Measurements from ENCODE around the gene GRIFIN. TPM values are rescaled to one million over a fixed set of nuclear protein-coding genes. Genes with fewer than 3 reads are reported as not detected.

GRIFIN gene
- total RNA-seq, 1 donor from 2014 or later: not detected

DNA sequence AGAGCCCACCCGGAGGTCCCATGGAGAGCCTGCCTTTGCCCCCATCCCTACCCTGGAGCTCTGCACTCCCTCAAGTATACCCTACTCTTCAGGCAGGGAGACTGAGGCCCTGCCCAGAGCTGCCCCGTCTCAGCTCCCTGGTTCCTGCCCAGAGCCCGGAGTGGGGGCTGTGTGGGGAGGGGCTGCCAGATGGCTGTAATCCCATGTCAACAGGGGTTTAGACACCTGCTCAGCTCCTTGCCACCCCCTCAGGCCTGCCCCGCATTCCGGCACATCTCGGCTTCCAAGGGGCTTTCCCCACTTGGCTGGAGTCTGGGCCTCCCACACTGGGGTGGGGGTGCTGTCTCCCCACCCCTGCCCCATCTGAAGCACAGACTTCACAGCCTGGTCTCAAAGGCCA, 22.5 kb upstream of the GRIFIN start:
- DNase-seq (ENCODE audit: low read depth in 2 of 2): no peak

DNA sequence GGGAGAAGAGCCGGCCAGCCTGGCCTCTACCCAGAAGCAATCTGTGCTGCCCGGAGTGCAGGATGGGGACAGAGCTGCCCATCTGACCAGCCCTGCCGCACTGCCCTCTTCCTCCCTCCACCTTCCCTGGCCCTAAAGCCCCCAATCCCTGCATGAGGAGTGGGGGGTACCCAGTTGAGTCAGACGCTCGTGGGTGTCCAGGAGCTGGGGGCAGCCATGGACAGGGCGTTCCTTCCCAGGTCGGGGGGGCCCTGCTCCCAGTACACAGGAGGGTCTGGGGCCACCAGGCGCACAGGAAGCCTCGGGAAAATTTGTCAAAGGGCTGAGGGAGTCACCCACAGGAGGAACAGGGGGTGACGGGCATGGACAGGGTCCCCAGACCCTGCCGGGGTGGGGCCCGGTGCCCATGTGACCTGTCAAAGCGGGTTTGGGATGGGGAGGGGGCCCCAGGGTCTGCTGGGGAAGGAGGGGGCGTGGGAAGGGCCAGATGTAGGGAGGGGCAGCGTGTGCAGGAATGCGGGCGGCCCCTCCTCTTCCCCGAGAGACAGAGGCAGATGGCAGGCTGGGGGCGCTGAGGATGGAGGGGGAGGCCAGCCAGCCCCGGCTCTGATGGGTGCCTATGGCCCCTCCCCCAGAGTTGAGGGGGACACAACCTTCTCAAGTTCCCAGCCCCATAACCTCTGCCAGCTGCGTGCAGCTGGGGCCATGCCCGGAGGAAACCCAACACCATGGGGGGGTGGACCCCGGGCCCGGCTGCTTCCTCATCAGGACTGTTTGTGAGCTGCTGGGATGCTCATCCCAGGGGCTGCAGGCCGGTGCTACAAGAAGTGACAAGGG, 21.5 kb upstream of the GRIFIN start:
- DNase-seq (ENCODE audit: low read depth in 2 of 2): no peak

GRCh38 chr7:2497065-2497464, 20.9 kb upstream of the GRIFIN start:
- no peak for DNase-seq (ENCODE audit: low read depth in 2 of 2)

GRCh38 chr7:2496375-2496774, 20.2 kb upstream of the GRIFIN start:
- DNase-seq (ENCODE audit: low read depth in 2 of 2): no peak

- DNase-seq (ENCODE audit: low read depth in 2 of 2): no peak
Measured at GRCh38 chr7:2495418-2496299, 19.5 kb upstream of the GRIFIN start.

- DNase-seq (ENCODE audit: low read depth in 2 of 2): no peak
Measured at GRCh38 chr7:2494191-2495130, 18.3 kb upstream of the GRIFIN start.

DNA sequence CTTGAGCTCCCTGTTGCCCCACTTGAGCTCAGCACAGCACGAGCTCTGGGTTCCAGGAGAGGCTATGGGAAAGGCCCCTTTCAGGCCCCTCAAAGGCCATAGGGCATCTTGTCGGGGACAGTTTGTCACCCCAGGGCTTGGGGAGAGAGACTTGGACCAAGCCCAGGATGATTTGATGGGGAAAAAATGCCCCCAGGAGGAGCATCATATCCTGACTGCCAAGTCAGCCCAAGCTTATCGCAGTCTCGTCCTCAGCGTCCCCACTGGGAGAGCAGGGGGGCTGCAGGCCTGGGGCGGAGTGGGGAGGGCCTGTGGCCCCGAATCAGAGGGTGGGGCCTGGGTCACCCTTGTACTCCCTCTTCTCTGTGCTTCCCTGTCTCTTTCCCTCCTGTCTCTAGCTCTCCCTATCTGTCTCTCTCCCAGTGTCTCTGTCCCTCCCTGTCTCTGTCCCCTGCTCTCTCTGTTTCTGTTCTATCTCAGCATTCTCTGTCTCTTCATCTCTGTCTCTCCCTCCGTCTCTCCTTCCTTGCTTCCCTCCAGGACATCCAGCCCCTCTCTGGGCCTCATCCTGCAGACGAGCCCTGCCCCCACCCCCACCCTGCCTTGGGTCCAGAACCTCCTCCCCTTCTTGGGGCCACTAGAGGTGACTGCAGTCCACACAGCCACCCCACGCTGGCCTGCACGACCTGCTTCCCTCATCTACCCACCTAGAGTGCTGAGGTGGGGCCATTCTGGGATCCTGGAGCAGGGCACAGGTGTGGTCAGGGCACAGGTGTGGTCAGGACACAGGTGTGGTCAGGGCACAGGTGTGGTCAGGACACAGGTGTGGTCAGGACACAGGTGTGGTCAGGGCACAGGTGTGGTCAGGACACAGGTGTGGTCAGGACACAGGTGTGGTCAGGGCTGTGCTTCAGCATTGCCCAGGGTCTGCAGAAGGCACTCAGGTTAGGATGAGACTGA, 17.3 kb upstream of the GRIFIN start:
- no peak for DNase-seq (ENCODE audit: low read depth in 2 of 2)

- no peak for DNase-seq (ENCODE audit: low read depth in 2 of 2)
Measured at GRCh38 chr7:2492038-2492437, 15.8 kb upstream of the GRIFIN start.

GRCh38 chr7:2490181-2490651, 14.0 kb upstream of the GRIFIN start:
- DNase-seq (ENCODE audit: low read depth in 2 of 2): no peak

GRCh38 chr7:2488681-2489080, 12.5 kb upstream of the GRIFIN start:
- no peak for DNase-seq (ENCODE audit: low read depth in 2 of 2)

DNA sequence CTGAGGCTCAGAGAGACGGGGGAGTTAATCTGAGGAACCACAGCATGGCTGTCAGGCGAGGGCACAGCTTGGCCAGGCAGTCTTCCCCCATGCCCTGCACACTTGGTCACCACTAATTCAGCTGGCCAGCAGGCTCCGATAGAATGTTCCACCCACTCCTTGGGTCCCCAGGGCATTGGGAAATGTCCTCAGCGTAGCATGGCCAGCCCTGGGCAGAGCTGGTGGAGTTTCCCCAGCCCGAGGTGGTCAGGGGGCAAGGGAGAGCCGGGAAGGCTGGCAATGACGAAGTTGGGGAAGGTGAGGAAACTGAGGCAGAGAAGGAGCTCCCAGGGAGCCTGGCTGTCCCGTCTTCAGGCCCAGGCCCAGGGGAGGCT, 12.1 kb upstream of the GRIFIN start:
- no peak for DNase-seq (ENCODE audit: low read depth in 2 of 2)

DNA sequence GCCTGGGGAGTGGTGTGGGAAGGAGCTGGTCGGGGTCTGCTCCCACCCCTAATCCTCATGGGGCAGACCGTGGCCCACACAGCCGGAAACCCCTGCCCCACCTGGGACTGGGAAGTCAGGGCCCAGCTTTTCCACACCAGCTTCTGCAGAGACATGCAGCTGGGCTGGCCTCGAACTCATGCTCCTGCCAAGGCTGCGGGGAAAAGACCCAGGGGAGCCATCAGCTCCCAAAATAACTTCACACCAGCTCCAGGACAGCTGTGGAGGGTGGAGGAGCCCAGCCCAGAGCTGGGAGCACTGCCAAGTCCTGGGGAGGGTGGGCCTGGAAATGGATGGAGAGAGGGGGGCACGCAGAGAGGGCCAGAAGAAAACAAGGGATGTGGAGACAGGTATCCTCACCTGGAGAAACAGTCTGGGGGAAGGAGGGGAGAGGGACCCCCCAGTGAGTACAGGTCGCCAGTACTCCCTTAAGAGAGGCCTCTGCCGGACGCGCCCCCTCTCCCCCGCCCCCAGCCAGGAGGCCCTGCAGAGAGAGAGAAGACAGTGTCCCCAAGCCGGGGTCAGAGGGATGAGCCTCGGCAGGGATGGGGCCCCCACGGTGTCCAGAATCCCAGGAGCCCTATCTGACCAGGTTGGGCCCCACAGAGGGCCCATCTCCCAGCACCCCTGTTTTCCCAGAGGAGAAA, 11.5 kb upstream of the GRIFIN start:
- DNase-seq (ENCODE audit: low read depth in 2 of 2): no peak

DNA sequence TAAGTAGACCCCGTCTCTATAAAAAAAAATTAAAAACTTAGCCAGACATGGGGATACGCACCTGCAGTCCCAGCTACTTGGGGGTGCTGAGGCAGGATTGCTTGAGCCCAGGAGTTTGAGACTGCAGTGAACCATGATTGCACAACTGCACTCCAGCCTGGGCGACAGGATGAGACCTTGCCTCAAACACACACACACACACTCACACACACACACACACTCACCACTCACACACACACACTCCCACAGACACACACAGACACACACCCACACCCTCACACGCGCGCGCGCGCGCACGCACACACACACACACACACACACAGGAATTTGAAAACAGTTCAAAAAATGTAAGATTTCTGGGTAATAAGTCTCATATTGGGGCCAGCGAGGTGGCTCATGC, 8.7 kb upstream of the GRIFIN start:
- DNase-seq (ENCODE audit: low read depth in 2 of 2): no peak

- DNase-seq (ENCODE audit: low read depth in 2 of 2): no peak
Measured at GRCh38 chr7:2483494-2483893, 7.3 kb upstream of the GRIFIN start.

- DNase-seq (ENCODE audit: low read depth in 2 of 2): no peak
Measured at GRCh38 chr7:2482725-2483451, 6.7 kb upstream of the GRIFIN start.

GRCh38 chr7:2481195-2481594, 5.0 kb upstream of the GRIFIN start:
- no peak for DNase-seq (ENCODE audit: low read depth in 2 of 2)

- no peak for DNase-seq (ENCODE audit: low read depth in 2 of 2)
Measured at GRCh38 chr7:2480070-2480408, 3.8 kb upstream of the GRIFIN start.

DNA sequence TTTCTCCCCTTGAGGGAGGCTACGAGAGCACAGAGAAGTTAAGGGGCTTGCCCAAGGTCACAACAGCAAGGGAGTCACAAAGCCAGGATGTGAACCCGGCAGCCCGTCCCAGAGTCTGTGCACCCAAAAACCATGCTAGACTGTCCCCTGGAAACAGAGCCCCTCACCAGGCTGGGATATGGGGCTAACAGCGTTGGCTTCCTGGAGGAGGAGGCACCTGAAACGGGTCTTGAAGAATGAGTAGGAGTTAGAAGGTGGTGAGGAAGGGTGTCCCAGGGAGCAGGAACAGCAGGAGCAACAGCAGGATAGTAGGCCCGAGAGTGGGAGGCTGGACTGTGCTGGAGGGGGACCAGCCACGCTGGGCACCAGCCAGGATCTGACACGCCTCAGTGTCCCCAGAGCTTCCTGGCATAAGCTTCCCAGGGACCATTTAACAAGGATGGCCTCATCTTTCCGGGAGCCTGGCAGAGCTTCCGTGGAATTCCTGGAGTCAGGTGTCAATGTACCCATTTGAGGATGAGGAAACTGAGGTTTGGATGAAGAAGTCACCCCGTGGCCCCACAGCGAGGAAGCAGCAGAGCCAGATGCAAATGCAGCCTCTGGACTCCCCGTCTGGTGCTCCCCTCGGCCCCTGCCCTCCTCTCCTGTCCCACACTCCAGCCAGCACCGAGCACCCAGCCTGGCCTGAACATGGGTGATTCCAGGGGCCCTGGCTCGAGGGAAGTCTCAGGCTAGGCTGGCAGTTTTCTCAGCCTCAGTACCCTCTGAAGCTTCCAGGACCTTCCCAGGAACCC, 3.3 kb upstream of the GRIFIN start:
- DNase-seq (ENCODE audit: low read depth in 2 of 2): no peak
